ENCODE results near the gene RAP1GAP.

- no peak for TF ChIP-seq EZH2phosphoT487 (IDR thresholded peaks at IDR 0.05; ENCODE audit: insufficient read depth, low read depth)
- no peak for TF ChIP-seq EZH2 (IDR thresholded peaks at IDR 0.05; ENCODE audit: insufficient read depth, poor library complexity, severe bottlenecking)
Measured at GRCh38 chr1:21644906-21645305, 24.3 kb downstream of the RAP1GAP start.
